ENCODE measurements around the gene C16orf96.

C16orf96 gene

GRCh38 chr16:4612474-4612931 is 56.4 kb downstream of the C16orf96 start:
- Histone ChIP-seq H4K20me1 (ENCODE audit: low read depth, low read length) (no peaks in the 10 kb centered on the region), H3K9ac (ENCODE audit: low read length) (no peak overlapping the region), H3K9me2 (replicated peaks; ENCODE audit: insufficient read depth, low read length) (no peaks in the 10 kb centered on the region), H3K4me2 (ENCODE audit: low read depth, low read length, poor library complexity, severe bottlenecking) (no peak overlapping the region), H3F3A (ENCODE audit: insufficient read depth) (0 out of 2 replicates have a peak, but pooled peaks cover 4% of the 10 kb centered on the region), H3K9me3 (ENCODE audit: insufficient read depth, low read length) (no peaks in the 10 kb centered on the region), H2AFZ (ENCODE audit: low read depth, low read length, severe bottlenecking) (no peak overlapping the region), H3K36me3 (ENCODE audit: low read length) (no peaks in the 10 kb centered on the region), H3K27ac (ENCODE audit: low read depth, low read length) (no peak overlapping the region), H3K27me3 (ENCODE audit: low read length) (no peaks in the 10 kb centered on the region), H3K4me3 (ENCODE audit: insufficient read depth, low read length, poor library complexity, severe bottlenecking) (no peak overlapping the region), H3K79me2 (ENCODE audit: insufficient read depth, low read length) (peaks cover 11% of the 10 kb centered on the region; the same call in 1 of the 2 replicates)
- TF ChIP-seq CTCF (IDR thresholded peaks at IDR 0.05; ENCODE audit: insufficient read depth, low read length, poor library complexity, severe bottlenecking) (no peak), EZH2phosphoT487 (conservative IDR thresholded peaks at IDR 0.05; ENCODE audit: low read length) (no peak)

- H3K36me3 ChIP-seq (ENCODE audit: low read length) = no peaks in the 10 kb centered on the region
- H3K27me3 ChIP-seq (ENCODE audit: low read length) = no peaks in the 10 kb centered on the region
- H4K20me1 ChIP-seq (ENCODE audit: low read depth, low read length) = no peaks in the 10 kb centered on the region
- peaks cover 11% of the 10 kb centered on the region; the same call in 1 of the 2 replicates for H3K79me2 ChIP-seq (ENCODE audit: insufficient read depth, low read length)
- no peaks in the 10 kb centered on the region for H3K9me2 ChIP-seq (replicated peaks; ENCODE audit: insufficient read depth, low read length)
- TF ChIP-seq EZH2phosphoT487 (conservative IDR thresholded peaks at IDR 0.05; ENCODE audit: low read length) = no peak
- TF ChIP-seq CTCF (IDR thresholded peaks at IDR 0.05; ENCODE audit: insufficient read depth, low read length, poor library complexity, severe bottlenecking) = no peak
- H3K9me3 ChIP-seq (ENCODE audit: insufficient read depth, low read length) = no peaks in the 10 kb centered on the region
- peak overlapping the region; percentile 66 for H3K4me2 ChIP-seq (ENCODE audit: low read depth, low read length, poor library complexity, severe bottlenecking)
- no peak overlapping the region for H2AFZ ChIP-seq (ENCODE audit: low read depth, low read length, severe bottlenecking)
- 0 out of 2 replicates have a peak, but pooled peaks cover 4% of the 10 kb centered on the region for H3F3A ChIP-seq (ENCODE audit: insufficient read depth)
- H3K4me3 ChIP-seq (ENCODE audit: insufficient read depth, low read length, poor library complexity, severe bottlenecking) = peak overlapping the region; percentile 94
- H3K9ac ChIP-seq (ENCODE audit: low read length) = peak overlapping the region; percentile 72
- no peak overlapping the region for H3K27ac ChIP-seq (ENCODE audit: low read depth, low read length)
Observed at GRCh38 chr16:4612977-4613635, 57.0 kb downstream of the C16orf96 start.

- H3K27ac ChIP-seq (ENCODE audit: low read depth, low read length) = no peak overlapping the region
- no peaks in the 10 kb centered on the region for H3K27me3 ChIP-seq (ENCODE audit: low read length)
- TF ChIP-seq CTCF (IDR thresholded peaks at IDR 0.05; ENCODE audit: insufficient read depth, low read length, poor library complexity, severe bottlenecking) (no peak), EZH2phosphoT487 (conservative IDR thresholded peaks at IDR 0.05; ENCODE audit: low read length) (no peak)
Observed at GRCh38 chr16:4613636-4614570, 57.8 kb downstream of the C16orf96 start.

More at GRCh38 chr16:4613636-4614570, 57.8 kb downstream of the C16orf96 start:
- H4K20me1 ChIP-seq (ENCODE audit: low read depth, low read length) = no peaks in the 10 kb centered on the region
- H3K79me2 ChIP-seq (ENCODE audit: insufficient read depth, low read length) = peaks cover 11% of the 10 kb centered on the region; the same call in 1 of the 2 replicates
- H2AFZ ChIP-seq (ENCODE audit: low read depth, low read length, severe bottlenecking) = no peak overlapping the region
- H3K9me2 ChIP-seq (replicated peaks; ENCODE audit: insufficient read depth, low read length) = no peaks in the 10 kb centered on the region
- peak overlapping the region; percentile 66 for H3K4me2 ChIP-seq (ENCODE audit: low read depth, low read length, poor library complexity, severe bottlenecking)
- peak overlapping the region; percentile 72 for H3K9ac ChIP-seq (ENCODE audit: low read length)
- no peaks in the 10 kb centered on the region for H3K36me3 ChIP-seq (ENCODE audit: low read length)
- 0 out of 2 replicates have a peak, but pooled peaks cover 4% of the 10 kb centered on the region for H3F3A ChIP-seq (ENCODE audit: insufficient read depth)
- peak overlapping the region; percentile 94 for H3K4me3 ChIP-seq (ENCODE audit: insufficient read depth, low read length, poor library complexity, severe bottlenecking)
- no peaks in the 10 kb centered on the region for H3K9me3 ChIP-seq (ENCODE audit: insufficient read depth, low read length)

Measured in SU-DHL-6 (cell line).